Measurements from ENCODE around the gene FAM83G. TPM values are rescaled to one million over a fixed set of nuclear protein-coding genes. Genes with fewer than 3 reads are reported as not detected.

FAM83G gene
- total RNA-seq, 6 experiments from 2014 or later, result 10.1 to 41.7 (median 21.5) TPM

GRCh38 chr17:18944646-18945045 lies 59.9 kb downstream of the FAM83G start:
- ATAC-seq (no peak), DNase-seq (no peak)
- Histone ChIP-seq H3K27me3 (no peaks in the 10 kb centered on the region), H3K4me1 (no peaks in the 10 kb centered on the region), H3K27ac (no peak overlapping the region), H3K4me3 (no peak overlapping the region), H3K36me3 (no peaks in the 10 kb centered on the region), H3K9me3 (no peaks in the 10 kb centered on the region)
- intact Hi-C loops (cut with DNase I), result no loop called here
- TF ChIP-seq POLR2A (IDR thresholded peaks at IDR 0.05), result no peak
- no peak for TF ChIP-seq CTCF (IDR thresholded peaks at IDR 0.05)
- WGBS (ENCODE audit: insufficient coverage, low coverage, low lambda C conversion rate, missing lambda C conversion rate), result 72% methylated on average over 5 of the region's 5 CpGs

GRCh38 chr17:18938692-18939023 lies 65.9 kb downstream of the FAM83G start:
- Histone ChIP-seq H3K9me3 (no peaks in the 10 kb centered on the region), H3K27me3 (no peaks in the 10 kb centered on the region), H3K4me1 (no peaks in the 10 kb centered on the region), H3K36me3 (no peaks in the 10 kb centered on the region), H3K4me3 (no peak overlapping the region), H3K27ac (no peak overlapping the region)
- no peak for ATAC-seq
- DNase-seq, result no peak
- intact Hi-C loops (cut with DNase I), result no loop called here
- WGBS (ENCODE audit: insufficient coverage, low coverage, low lambda C conversion rate, missing lambda C conversion rate), result 38% methylated on average over 2 of the region's 2 CpGs
- TF ChIP-seq CTCF (IDR thresholded peaks at IDR 0.05), result no peak
- TF ChIP-seq POLR2A (IDR thresholded peaks at IDR 0.05), result no peak

GRCh38 chr17:18937981-18938691 lies 66.4 kb downstream of the FAM83G start:
- Histone ChIP-seq H3K9me3 (no peaks in the 10 kb centered on the region), H3K27ac (no peak overlapping the region), H3K36me3 (no peaks in the 10 kb centered on the region), H3K4me1 (no peaks in the 10 kb centered on the region), H3K4me3 (no peak overlapping the region), H3K27me3 (no peaks in the 10 kb centered on the region)
- no peak for DNase-seq
- 71% methylated on average over 5 of the region's 8 CpGs for WGBS (ENCODE audit: insufficient coverage, low coverage, low lambda C conversion rate, missing lambda C conversion rate)
- intact Hi-C loops (cut with DNase I), result no loop called here
- no peak for ATAC-seq
- TF ChIP-seq CTCF (IDR thresholded peaks at IDR 0.05), result no peak
- no peak for TF ChIP-seq POLR2A (IDR thresholded peaks at IDR 0.05)

DNA sequence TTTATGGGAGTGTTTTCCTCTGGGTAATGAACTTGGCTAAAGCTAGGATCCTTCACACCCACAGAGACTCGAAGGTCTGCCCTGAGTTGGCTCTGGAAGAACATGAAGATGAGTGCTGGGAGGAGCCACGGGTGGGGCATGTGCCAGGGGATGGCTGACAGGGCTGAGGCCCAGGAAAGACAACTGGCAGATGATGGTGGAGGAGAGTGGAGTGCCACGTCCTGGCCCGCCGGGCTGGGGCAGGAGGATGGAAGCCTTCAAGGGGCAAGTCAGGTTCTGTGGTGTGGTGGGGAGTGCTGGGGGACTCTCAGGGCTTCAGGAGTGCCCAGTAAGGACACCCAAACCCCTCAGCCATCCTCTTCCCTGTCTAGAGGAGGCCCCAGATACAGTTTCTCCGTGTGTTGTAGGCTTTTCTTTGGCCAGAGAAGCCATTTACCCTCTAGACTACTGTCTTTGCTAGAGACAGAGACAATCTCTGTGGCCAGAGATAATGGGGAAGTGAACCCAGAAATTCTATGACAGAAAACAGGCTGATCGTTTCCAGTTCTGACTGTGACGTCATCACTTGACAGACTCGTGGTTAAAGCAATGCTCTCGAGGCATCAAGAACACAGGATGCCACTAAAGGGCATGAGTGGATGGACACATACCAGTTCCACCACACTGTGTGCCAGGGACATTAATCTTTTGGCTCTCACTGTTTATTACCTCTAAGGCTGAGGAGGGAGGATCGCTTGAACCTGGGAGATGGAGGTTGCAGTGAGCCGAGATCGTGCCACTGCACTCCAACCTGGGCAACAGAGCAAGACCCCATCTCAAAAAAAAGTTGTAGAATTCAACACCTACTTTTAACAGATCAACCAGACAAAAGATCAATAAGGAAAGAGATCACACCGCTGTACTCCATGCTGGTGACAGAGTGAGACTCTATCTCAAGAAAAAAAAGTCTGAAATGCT lies 71.2 kb downstream of the FAM83G start:
- Histone ChIP-seq H3K36me3 (peaks cover 0 to 30% (median 15%) of the 10 kb centered on the region in 4 donors), H3K9me3 (no peaks in the 10 kb centered on the region), H3K27ac (no peak overlapping the region), H3K4me3 (no peak overlapping the region), H3K27me3 (no peaks in the 10 kb centered on the region), H3K4me1 (no peaks in the 10 kb centered on the region)
- intact Hi-C loops (cut with DNase I), result no loop called here
- 65% methylated on average over 8 of the region's 14 CpGs for WGBS (ENCODE audit: insufficient coverage, low coverage, low lambda C conversion rate, missing lambda C conversion rate)
- no peak for TF ChIP-seq CTCF (IDR thresholded peaks at IDR 0.05)
- no peak for TF ChIP-seq POLR2A (IDR thresholded peaks at IDR 0.05)
- peak in 2 of 4 donors; percentile 38 for ATAC-seq
- DNase-seq, result no peak
